ENCODE results near the gene FOXO3. TPM values are rescaled to one million over a fixed set of nuclear protein-coding genes. Genes with fewer than 3 reads are reported as not detected.
"Not testable (repeated sequence)": the region's sequence is repeated elsewhere in the genome, so short reads cannot be mapped to it uniquely, and the experiment has no call there.

The FOXO3 gene
- total and polyA plus RNA-seq, 2 of the 8 experiments (the other 6 are each of a cell fraction or from before 2014, with no cell fraction given): 13.1 to 19.3 TPM

DNA sequence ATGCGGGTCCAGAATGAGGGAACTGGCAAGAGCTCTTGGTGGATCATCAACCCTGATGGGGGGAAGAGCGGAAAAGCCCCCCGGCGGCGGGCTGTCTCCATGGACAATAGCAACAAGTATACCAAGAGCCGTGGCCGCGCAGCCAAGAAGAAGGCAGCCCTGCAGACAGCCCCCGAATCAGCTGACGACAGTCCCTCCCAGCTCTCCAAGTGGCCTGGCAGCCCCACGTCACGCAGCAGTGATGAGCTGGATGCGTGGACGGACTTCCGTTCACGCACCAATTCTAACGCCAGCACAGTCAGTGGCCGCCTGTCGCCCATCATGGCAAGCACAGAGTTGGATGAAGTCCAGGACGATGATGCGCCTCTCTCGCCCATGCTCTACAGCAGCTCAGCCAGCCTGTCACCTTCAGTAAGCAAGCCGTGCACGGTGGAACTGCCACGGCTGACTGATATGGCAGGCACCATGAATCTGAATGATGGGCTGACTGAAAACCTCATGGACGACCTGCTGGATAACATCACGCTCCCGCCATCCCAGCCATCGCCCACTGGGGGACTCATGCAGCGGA is 102.9 kb downstream of the FOXO3 start:
- DNase-seq (ENCODE audit: low read depth in 1 of 2, low spot score in 2 of 2); H2AK5ac ChIP-seq (ENCODE audit: low read depth, low read length); FAIRE-seq; H4K20me1 ChIP-seq (replicated peaks in 1 of 2; ENCODE audit: control insufficient read depth in 1 of 2, insufficient read depth in 2 of 2, low read length in 2 of 2); H4K5ac ChIP-seq (ENCODE audit: insufficient read length, low read depth, low read length); H2BK15ac ChIP-seq (ENCODE audit: low read length); H2BK120ac ChIP-seq (replicated peaks; ENCODE audit: low read depth, low read length); CTCF ChIA-PET (ENCODE audit: partially characterized antibody); POLR2A ChIA-PET (ENCODE audit: partially characterized antibody); H3K23ac ChIP-seq (ENCODE audit: insufficient read length); H4K91ac ChIP-seq (replicated peaks; ENCODE audit: insufficient read length, low read length); H2BK20ac ChIP-seq (ENCODE audit: low read length); H3K79me1 ChIP-seq (ENCODE audit: low read depth, low read length); H3K14ac ChIP-seq (ENCODE audit: insufficient read length); H3K9ac ChIP-seq (replicated peaks in 1 of 4; ENCODE audit: extremely low read depth in 1 of 4, low read depth in 3 of 4, low read length in 3 of 4); H3K4ac ChIP-seq (replicated peaks; ENCODE audit: insufficient read length, low read depth, low read length); H3K23me2 ChIP-seq (ENCODE audit: low read depth, low read length); H4K8ac ChIP-seq (ENCODE audit: extremely low read depth, insufficient read depth, low read length); H3K4me3 ChIP-seq (ENCODE audit: extremely low read depth in 1 of 4, insufficient read depth in 2 of 4, low read depth in 3 of 4, low read length in 4 of 4); H3K18ac ChIP-seq (ENCODE audit: extremely low read depth, low read length); H2BK12ac ChIP-seq (ENCODE audit: low read depth, low read length); H3K4me2 ChIP-seq (ENCODE audit: insufficient read depth in 1 of 2, low read depth in 2 of 2, low read length in 2 of 2); H3K36me3 ChIP-seq (ENCODE audit: control insufficient read depth in 2 of 4, insufficient read depth in 4 of 4, low read length in 3 of 4); H3K27me3 ChIP-seq (replicated peaks in 1 of 4; ENCODE audit: control insufficient read depth in 3 of 4, extremely low read depth in 1 of 4, insufficient read depth in 3 of 4, low read length in 3 of 4); H3K9me3 ChIP-seq (ENCODE audit: insufficient read depth in 2 of 2, low read depth in 1 of 2, low read length in 1 of 2); H2AFZ ChIP-seq (ENCODE audit: low read length); H3K27ac ChIP-seq (ENCODE audit: low read depth, low read length); H3K56ac ChIP-seq (replicated peaks; ENCODE audit: insufficient read length, low read depth, low read length); H2BK5ac ChIP-seq (ENCODE audit: low read depth, low read length): not testable (repeated sequence)
- Histone ChIP-seq H3K4me1 (replicated peaks in 1 of 4; ENCODE audit: control insufficient read depth in 3 of 4, insufficient read depth in 4 of 4, low read length in 3 of 4) (peaks cover 3 to 11% (median 6%) of the 10 kb centered on the region in 4 experiments; a peak in 4 of 7 replicates), H3K79me2 (ENCODE audit: control insufficient read depth in 1 of 2, insufficient read depth in 2 of 2, low read length in 2 of 2) (peaks cover 0 to 14% of the 10 kb centered on the region in 2 experiments; a peak in 1 of 4 replicates)
- 92% methylated on average over 23 of the region's 30 CpGs; no CpG with 5 or more reads in 1 of the 2 experiments for WGBS, 2 experiments (ENCODE audit: extremely low coverage in 1 of 2, insufficient coverage in 1 of 2, insufficient read length in 1 of 2, insufficient replicate concordance in 2 of 2, low coverage in 1 of 2, low lambda C conversion rate in 2 of 2, missing lambda C conversion rate in 1 of 2)
